Smooth muscle cell (in vitro differentiated cells): Measurements from ENCODE around the gene GLIS1. TPM values are rescaled to one million over a fixed set of nuclear protein-coding genes. Genes with fewer than 3 reads are reported as not detected.

Experiments
- DNase-seq: peaks from one replicate; lab custom pipeline; 2025; ENCODE audit not compliant: unreplicated experiment; lab: John Stamatoyannopoulos, UW
- H2AFZ ChIP-seq: fragments of 200-600 bp; sonication (generic); 2 replicates; pipeline ENCODE4 v1.6.0; 2016; ENCODE audit warnings: antibody characterized with exemption, low read depth, mild to moderate bottlenecking
- H3F3A ChIP-seq: fragments of 200-600 bp; sonication (generic); 2 replicates; pipeline ENCODE4 v1.6.0; 2017; ENCODE audit warnings: antibody characterized with exemption, low read depth
- H3K27ac ChIP-seq: fragments of 200-600 bp; sonication (generic); 2 replicates; pipeline ENCODE4 v1.5.1; 2016; ENCODE audit warnings: low read depth, mild to moderate bottlenecking
- H3K27me3 ChIP-seq: fragments of 200-600 bp; sonication (generic); 2 replicates; pipeline ENCODE4 v1.6.1; 2016; ENCODE audit warnings: low read depth, mild to moderate bottlenecking
- H3K36me3 ChIP-seq: fragments of 200-600 bp; sonication (generic); 2 replicates; pipeline ENCODE4 v1.5.1; 2016; ENCODE audit warnings: low read depth
- H3K4me1 ChIP-seq: fragments of 200-600 bp; sonication (generic); 2 replicates; pipeline ENCODE4 v1.5.1; 2016; ENCODE audit warnings: low read depth
- H3K4me2 ChIP-seq: fragments of 200-600 bp; sonication (generic); 2 replicates; pipeline ENCODE4 v1.6.0; 2016; ENCODE audit warnings: mild to moderate bottlenecking
- H3K4me3 ChIP-seq: fragments of 200-600 bp; sonication (generic); 2 replicates; pipeline ENCODE4 v1.5.1; 2016; ENCODE audit warnings: mild to moderate bottlenecking
- H3K79me2 ChIP-seq: fragments of 200-600 bp; sonication (generic); 2 replicates; pipeline ENCODE4 v1.6.0; 2016; ENCODE audit warnings: low read depth, mild to moderate bottlenecking
- H3K9ac ChIP-seq: fragments of 200-600 bp; sonication (generic); 2 replicates; pipeline ENCODE4 v1.6.0; 2016; ENCODE audit warnings: low read depth
- H3K9me3 ChIP-seq: fragments of 200-600 bp; sonication (generic); replicated peaks from 2 replicates; pipeline ENCODE4 v1.5.1; 2016; ENCODE audit warnings: low read depth
- H4K20me1 ChIP-seq: fragments of 200-600 bp; sonication (generic); 2 replicates; pipeline ENCODE4 v1.6.0; 2016; ENCODE audit warnings: low read depth
- CTCF ChIP-seq: fragments of 200-600 bp; sonication (generic); IDR thresholded peaks from 2 replicates; pipeline ENCODE4 v1.5.1; 2017; ENCODE audit warnings: borderline replicate concordance, mild to moderate bottlenecking, antibody characterized with exemption; ENCODE audit not compliant: insufficient read depth, poor library complexity, severe bottlenecking
- WGBS: methylation state at CpG from one replicate; pipeline ENCODE4 v1.1.7; 2016; ENCODE audit warnings: low lambda C conversion rate; 5-methylcytosine and 5-hydroxymethylcytosine counted together
- polyA plus RNA-seq: library from polyadenylated mRNA; unstranded; fragments of >200 nt; fragmentation: Nextera tagmentation; extraction: Ambion mirVana; gene quantifications from 2 replicates; pipeline ENCODE4 v1.2.1, GENCODE V29; 2016
- total RNA-seq: library from RNA; depleted of rRNA; stranded (reverse); fragments of >200 nt; gene quantifications from 2 replicates; pipeline ENCODE4 v1.2.3, GENCODE V29; 2014

GLIS1 gene
- total and polyA plus RNA-seq, 2 experiments from 2014 or later, result 0.36 to 4.9 TPM

- Histone ChIP-seq H3K27me3 (no peaks in the 10 kb centered on the region), H3F3A (no peaks in the 10 kb centered on the region), H3K4me2 (no peak overlapping the region), H3K79me2 (no peaks in the 10 kb centered on the region), H3K9me3 (no peaks in the 10 kb centered on the region), H2AFZ (no peak overlapping the region), H3K4me3 (no peak overlapping the region), H3K9ac (no peak overlapping the region), H3K4me1 (peaks cover 10% of the 10 kb centered on the region), H4K20me1 (no peaks in the 10 kb centered on the region), H3K36me3 (no peaks in the 10 kb centered on the region), H3K27ac (no peak overlapping the region)
- DNase-seq, result no peak
- no peak for TF ChIP-seq CTCF
- WGBS, result 80% methylated on average over 9 of the region's 9 CpGs
Measured at GRCh38 chr1:53580739-53581475, 158.1 kb downstream of the GLIS1 start.

- H3F3A ChIP-seq, result no peaks in the 10 kb centered on the region
- H3K4me1 ChIP-seq, result peaks cover 6% of the 10 kb centered on the region
- no peaks in the 10 kb centered on the region for H3K27me3 ChIP-seq
- no peak for TF ChIP-seq CTCF
- no peak for DNase-seq
- H4K20me1 ChIP-seq, result no peaks in the 10 kb centered on the region
- WGBS, result 98% methylated on average over 4 of the region's 4 CpGs
- H3K79me2 ChIP-seq, result no peaks in the 10 kb centered on the region
- no peak overlapping the region for H3K27ac ChIP-seq
- no peak overlapping the region for H3K4me3 ChIP-seq
- no peaks in the 10 kb centered on the region for H3K9me3 ChIP-seq
- no peaks in the 10 kb centered on the region for H3K36me3 ChIP-seq
- H2AFZ ChIP-seq, result no peak overlapping the region
- no peak overlapping the region for H3K9ac ChIP-seq
- no peak overlapping the region for H3K4me2 ChIP-seq
Measured at GRCh38 chr1:53580009-53580400, 159.0 kb downstream of the GLIS1 start.

GRCh38 chr1:53579221-53580008 is 159.5 kb downstream of the GLIS1 start:
- Histone ChIP-seq H3F3A (no peaks in the 10 kb centered on the region), H3K4me3 (no peak overlapping the region), H3K9me3 (no peaks in the 10 kb centered on the region), H3K9ac (no peak overlapping the region), H3K27ac (no peak overlapping the region), H2AFZ (no peak overlapping the region), H3K79me2 (no peaks in the 10 kb centered on the region), H4K20me1 (no peaks in the 10 kb centered on the region), H3K4me2 (no peak overlapping the region), H3K4me1 (peaks cover 4% of the 10 kb centered on the region), H3K36me3 (no peaks in the 10 kb centered on the region), H3K27me3 (no peaks in the 10 kb centered on the region)
- 88% methylated on average over 16 of the region's 16 CpGs for WGBS
- no peak for TF ChIP-seq CTCF
- no peak for DNase-seq
